ENCODE data around the gene SELENOM.
A peak's percentile ranks its signal among the peaks of the same experiment; 100 is the strongest.

SELENOM gene

GRCh38 chr22:31091106-31091975, 16.0 kb downstream of the SELENOM start:
- no peak for DNase-seq (ENCODE audit: low read depth in 2 of 2)

- DNase-seq (ENCODE audit: low read depth in 2 of 2) = no peak
Measured at GRCh38 chr22:31090217-31091085, 16.9 kb downstream of the SELENOM start.

- no peak for DNase-seq (ENCODE audit: low read depth in 2 of 2)
Measured at GRCh38 chr22:31089160-31090100, 17.9 kb downstream of the SELENOM start.

GRCh38 chr22:31088233-31088986, 19.0 kb downstream of the SELENOM start:
- DNase-seq (ENCODE audit: low read depth in 2 of 2) = no peak

- no peak for DNase-seq (ENCODE audit: low read depth in 2 of 2)
Measured at GRCh38 chr22:31087744-31088215, 19.6 kb downstream of the SELENOM start.

- DNase-seq (ENCODE audit: low read depth in 2 of 2) = no peak
Measured at GRCh38 chr22:31086703-31087330, 20.6 kb downstream of the SELENOM start.

GRCh38 chr22:31085928-31086327, 21.4 kb downstream of the SELENOM start:
- no peak for DNase-seq (ENCODE audit: low read depth in 2 of 2)

- DNase-seq (ENCODE audit: low read depth in 2 of 2) = no peak
Measured at GRCh38 chr22:31085493-31085824, 21.9 kb downstream of the SELENOM start.

GRCh38 chr22:31084811-31085492, 22.4 kb downstream of the SELENOM start:
- peak; percentile 72 to 78 for DNase-seq (ENCODE audit: low read depth in 2 of 2)

- DNase-seq (ENCODE audit: low read depth in 2 of 2) = no peak
Measured at GRCh38 chr22:31083923-31084810, 23.2 kb downstream of the SELENOM start.

GRCh38 chr22:31083377-31083768, 24.0 kb downstream of the SELENOM start:
- no peak for DNase-seq (ENCODE audit: low read depth in 2 of 2)

- no peak for DNase-seq (ENCODE audit: low read depth in 2 of 2)
Measured at GRCh38 chr22:31082606-31083376, 24.6 kb downstream of the SELENOM start.

GRCh38 chr22:31081963-31082605, 25.3 kb downstream of the SELENOM start:
- no peak for DNase-seq (ENCODE audit: low read depth in 2 of 2)

- DNase-seq (ENCODE audit: low read depth in 2 of 2) = peak; percentile 71 to 83
Measured at GRCh38 chr22:31080848-31081649, 26.3 kb downstream of the SELENOM start, which contains the start of gene SMTN. Gene SMTN (plus strand): TSS chr22:31081318. CDS start chr22:31083259, 1,941 bp downstream.

- DNase-seq (ENCODE audit: low read depth in 2 of 2) = no peak
Measured at GRCh38 chr22:31080164-31080847, 27.1 kb downstream of the SELENOM start.

GRCh38 chr22:31079095-31079642, 28.2 kb downstream of the SELENOM start:
- no peak for DNase-seq (ENCODE audit: low read depth in 2 of 2)

Data from stimulated activated CD8-positive, alpha-beta memory T cell treated with anti-CD3 and anti-CD28 coated beads, Interleukin-2, amount 100 ng/mL, for 1 hour (primary cell).